Psoas muscle (tissue), 8 donors: Measurements from ENCODE around the gene LBX2. TPM values are rescaled to one million over a fixed set of nuclear protein-coding genes. Genes with fewer than 3 reads are reported as not detected.

Experiments
- ATAC-seq, 4 donors: fragments of 200-7000 bp; cut with Tn5 transposase; one replicate each; pipeline ENCODE4 v1.9.1; 2020; ENCODE audit warnings: moderate library complexity in 3 of 4, mild to moderate bottlenecking in 2 of 4
- DNase-seq, 2 donors: peaks; one replicate each; pipeline ENCODE4 v3.0.0-alpha.2; 2020
- H3K27ac ChIP-seq: fragments of 200-600 bp; one replicate; pipeline ENCODE4 v1.8.0; 2022
- H3K27me3 ChIP-seq, 3 donors: fragments of 200-600 bp in 1 of 3; one replicate each; pipeline versions ENCODE4 v1.6.1 to v1.8.0; 2013 to 2022; ENCODE audit warnings: low read length in 2 of 3, mild to moderate bottlenecking in 2 of 3, moderate library complexity in 1 of 3; ENCODE audit not compliant: insufficient read depth in 3 of 3
- H3K36me3 ChIP-seq, 2 donors: fragments of 200-600 bp in 1 of 2; one replicate each; pipeline versions ENCODE4 v1.6.1 to v1.8.0; 2013 to 2022; ENCODE audit warnings: low read depth in 1 of 2, mild to moderate bottlenecking in 1 of 2, moderate library complexity in 1 of 2; ENCODE audit not compliant: insufficient read depth in 1 of 2
- H3K4me1 ChIP-seq: fragments of 200-600 bp; one replicate; pipeline ENCODE4 v1.8.0; 2022
- H3K4me3 ChIP-seq: fragments of 200-600 bp; one replicate; pipeline ENCODE4 v1.8.0; 2022; ENCODE audit warnings: mild to moderate bottlenecking
- H3K9me3 ChIP-seq: fragments of 200-600 bp; one replicate; pipeline ENCODE4 v1.8.0; 2022
- CTCF ChIP-seq: fragments of 200-600 bp; IDR thresholded peaks from one replicate; pipeline ENCODE4 v1.8.0; 2022; ENCODE audit warnings: antibody characterized with exemption
- whole genome bisulfite sequencing, 3 donors: extraction: QIAGEN DNeasy Blood & Tissue Kit; methylation state at CpG; one replicate each; pipeline versions ENCODE4 v1.1.6 to v1.1.7; 2013; 5-methylcytosine and 5-hydroxymethylcytosine counted together
- intact Hi-C, 2 donors: fragments of 100-400 bp; cut with DNase I; formaldehyde crosslinking; loops; one replicate each; pipeline versions ENCODE4 v1.11.0 to v1.14.2; 2022
- polyA plus RNA-seq, 3 donors: library from polyadenylated mRNA; stranded (reverse); fragments of 200-250 nt; gene quantifications; one replicate each; pipeline ENCODE4 v1.2.3, GENCODE V29; 2013
- total RNA-seq, 4 donors: library from RNA; stranded (reverse); fragmentation: NEBNext Ultra II Directional in 2 of 4; extraction: Animal tissue kit (Norgen Biotek cat#: 25700) in 2 of 4; gene quantifications; one replicate each; pipeline versions ENCODE4 v1.2.1 to v1.2.4, GENCODE V29; 2021 to 2023
- donor health status: healthy with polysubstance abuse.
- donor health status: DM: no; HTN: no; CAD: no; lungs with moderate emphysema.
- donor health status: Bipolar disorder and iron deficiency.
- donor health status: healthy.
- donor health status: DM: yes; HTN: yes; CAD: no.
- donor health status: DM: no; HTN: no; CAD: no.
- donor health status: DM: no; HTN: no; CAD: no.
- donor health status: DM: yes; HTN: yes; CAD: no.

LBX2 gene
- total and polyA plus RNA-seq, 7 donors = 0.14 to 0.68 (median 0.26) TPM; not detected in 2

GRCh38 chr2:74500578-74500946 lies 1.2 kb upstream of the LBX2 start:
- TF ChIP-seq CTCF = no peak
- no peak overlapping the region for H3K27ac ChIP-seq
- DNase-seq (no peak), ATAC-seq (no peak)
- peaks cover 23% of the 10 kb centered on the region for H3K4me1 ChIP-seq
- H3K9me3 ChIP-seq = no peaks in the 10 kb centered on the region
- peaks cover 0 to 11% of the 10 kb centered on the region in 2 donors for H3K36me3 ChIP-seq
- intact Hi-C loops = no loop called here
- no peak overlapping the region for H3K4me3 ChIP-seq
- peaks cover 0 to 81% (median 32%) of the 10 kb centered on the region in 3 donors for H3K27me3 ChIP-seq

- intact Hi-C loops = no loop called here
- peaks cover 0 to 6% of the 10 kb centered on the region in 2 donors for H3K36me3 ChIP-seq
- H3K4me1 ChIP-seq = peaks cover 23% of the 10 kb centered on the region
- DNase-seq (no peak), ATAC-seq (no peak)
- H3K27me3 ChIP-seq = peaks cover 0 to 78% (median 32%) of the 10 kb centered on the region in 3 donors
- H3K9me3 ChIP-seq = no peaks in the 10 kb centered on the region
- H3K4me3 ChIP-seq = peak overlapping the region; percentile 59
- H3K27ac ChIP-seq = no peak overlapping the region
- no peak for TF ChIP-seq CTCF
- 58 to 59% (median 59%) methylated on average over 14 to 15 of the region's 15 CpGs for WGBS, 3 donors
Observed at GRCh38 chr2:74499940-74500577, 656 bp upstream of the LBX2 start.

GRCh38 chr2:74498500-74499266 lies 720 bp downstream of the LBX2 start:
- peaks cover 3 to 9% of the 10 kb centered on the region in 2 donors for H3K36me3 ChIP-seq
- H3K27me3 ChIP-seq = peaks cover 0 to 66% (median 32%) of the 10 kb centered on the region in 3 donors
- ATAC-seq = peak in 3 of 4 donors; percentile 26 to 35 (median 28)
- WGBS, 3 donors = 1 to 3% (median 2%) methylated on average over 41 of the region's 41 CpGs
- intact Hi-C loops = no loop called here
- DNase-seq = no peak
- H3K4me3 ChIP-seq = peak overlapping the region; percentile 59
- H3K9me3 ChIP-seq = no peaks in the 10 kb centered on the region
- no peak for TF ChIP-seq CTCF
- peaks cover 23% of the 10 kb centered on the region for H3K4me1 ChIP-seq
- no peak overlapping the region for H3K27ac ChIP-seq

- ATAC-seq (peak; percentile 15 to 47 (median 30)), DNase-seq (no peak)
- Histone ChIP-seq H3K27me3 (peaks cover 0 to 58% (median 32%) of the 10 kb centered on the region in 3 donors), H3K9me3 (no peaks in the 10 kb centered on the region), H3K36me3 (peaks cover 3 to 16% of the 10 kb centered on the region in 2 donors), H3K27ac (no peak overlapping the region), H3K4me3 (peak overlapping the region; percentile 59), H3K4me1 (peaks cover 23% of the 10 kb centered on the region)
- TF ChIP-seq CTCF = no peak
- intact Hi-C loops = no loop called here
- WGBS, 3 donors = 1 to 3% (median 2%) methylated on average over 58 to 61 of the region's 61 CpGs
Observed at GRCh38 chr2:74497777-74498499, 1.5 kb downstream of the LBX2 start.
